ENCODE measurements around the gene PCBD1.

PCBD1 gene

DNA sequence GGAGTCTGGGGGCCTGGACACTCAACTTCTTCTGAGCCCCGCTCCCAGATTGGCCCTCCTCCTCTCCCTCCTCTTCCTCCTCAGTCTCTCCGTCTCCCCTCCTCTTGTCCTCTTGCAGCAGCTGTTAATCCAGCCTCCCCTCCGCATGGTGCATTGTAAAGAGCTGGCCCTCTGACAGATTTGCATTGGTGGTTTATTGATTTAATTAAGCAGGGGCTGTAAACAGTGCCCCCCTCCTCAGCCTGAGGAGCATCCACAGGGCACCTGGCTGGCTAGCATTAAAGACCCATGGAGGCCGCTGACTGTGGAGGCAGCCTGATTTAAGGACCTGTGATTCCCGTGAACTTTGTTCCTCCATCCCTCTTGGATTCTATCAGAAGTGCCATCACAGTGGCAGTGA lies 28.9 kb upstream of the PCBD1 start:
- DNase-seq: no peak

DNA sequence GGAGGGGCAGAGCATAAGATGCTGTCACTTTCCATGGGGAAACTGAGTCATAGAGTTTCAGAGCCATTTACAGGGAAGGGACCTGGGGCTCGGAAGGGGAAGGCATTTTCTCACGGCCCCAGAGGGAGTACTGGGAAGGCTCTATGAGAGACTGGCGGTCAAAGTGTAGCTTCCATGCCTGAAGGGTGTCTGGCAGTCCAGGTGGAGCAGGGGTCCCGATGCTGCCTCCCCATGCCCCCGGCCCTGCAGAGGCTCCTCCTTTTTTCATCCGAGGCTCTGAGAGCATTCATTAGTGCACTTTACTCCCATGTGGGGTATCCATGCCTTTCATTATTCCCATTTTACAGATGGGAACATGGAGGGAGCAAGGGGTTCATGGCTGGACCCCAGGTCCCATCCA lies 27.9 kb upstream of the PCBD1 start:
- DNase-seq: no peak

DNA sequence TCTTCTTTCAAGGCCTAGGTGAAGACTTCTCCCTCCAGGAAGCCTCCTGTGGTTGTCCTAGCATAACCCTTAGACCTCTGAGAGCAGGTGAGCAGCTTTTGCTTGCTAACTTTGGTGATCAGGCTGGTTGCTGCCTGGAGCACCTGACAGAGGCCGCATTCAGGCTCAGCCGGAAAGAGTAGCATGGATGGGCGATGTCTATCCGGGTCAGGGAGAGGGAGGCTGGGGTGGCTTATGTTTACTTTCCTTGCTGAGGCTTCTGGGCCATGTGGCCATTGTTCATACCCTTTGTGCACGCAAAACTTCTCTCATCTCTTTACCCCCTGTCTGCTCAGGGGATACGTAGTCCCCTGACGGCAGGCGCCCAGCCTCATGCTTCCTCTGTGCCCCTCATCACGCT lies 27.4 kb upstream of the PCBD1 start:
- no peak for DNase-seq

DNA sequence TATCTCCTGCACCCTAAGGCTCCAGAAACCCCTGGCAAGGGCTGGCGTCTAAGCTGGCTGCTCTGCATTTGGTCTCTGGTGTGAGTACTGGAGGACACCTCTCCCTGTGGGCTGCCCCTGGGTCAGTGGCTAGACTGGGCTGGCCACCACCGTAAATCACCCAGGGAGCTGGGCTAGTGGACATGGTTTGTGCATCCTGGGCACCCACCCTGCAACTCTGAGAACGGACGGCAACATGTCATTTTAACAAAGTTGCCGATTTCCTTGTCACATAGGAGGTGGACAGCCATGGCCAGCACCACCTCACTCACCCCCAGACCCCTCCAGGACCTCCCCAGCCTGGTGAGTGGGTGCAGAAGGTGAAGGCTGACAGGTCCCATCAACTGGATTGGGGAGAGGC lies 26.8 kb upstream of the PCBD1 start:
- DNase-seq: no peak

DNA sequence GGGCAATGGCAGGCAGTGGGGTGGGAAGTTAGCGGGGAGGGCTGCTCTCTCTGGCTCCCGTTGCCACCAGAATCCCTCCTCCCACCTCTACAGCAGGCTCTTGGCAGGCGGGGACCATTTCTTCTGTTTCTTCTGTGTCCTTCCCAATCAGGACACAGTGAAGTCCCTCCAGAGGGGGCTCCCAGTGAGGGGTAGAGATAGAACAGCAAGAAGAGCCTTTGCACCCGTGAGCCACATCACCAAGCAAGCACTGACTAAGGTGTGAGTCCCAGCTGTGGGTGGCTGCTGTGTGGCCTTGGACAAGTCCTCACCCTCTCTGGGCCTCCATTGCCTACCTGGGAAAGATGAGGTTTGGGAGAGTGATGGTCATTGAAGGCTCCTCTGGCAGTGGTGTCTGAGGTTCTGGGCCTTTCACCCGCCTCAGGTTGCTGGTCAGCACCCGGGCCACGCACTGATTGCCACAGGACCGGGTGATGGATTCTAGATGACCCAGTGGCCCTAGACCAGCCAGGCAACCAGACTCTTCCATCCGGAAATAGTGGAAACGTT lies 26.0 kb upstream of the PCBD1 start:
- no peak for DNase-seq

DNA sequence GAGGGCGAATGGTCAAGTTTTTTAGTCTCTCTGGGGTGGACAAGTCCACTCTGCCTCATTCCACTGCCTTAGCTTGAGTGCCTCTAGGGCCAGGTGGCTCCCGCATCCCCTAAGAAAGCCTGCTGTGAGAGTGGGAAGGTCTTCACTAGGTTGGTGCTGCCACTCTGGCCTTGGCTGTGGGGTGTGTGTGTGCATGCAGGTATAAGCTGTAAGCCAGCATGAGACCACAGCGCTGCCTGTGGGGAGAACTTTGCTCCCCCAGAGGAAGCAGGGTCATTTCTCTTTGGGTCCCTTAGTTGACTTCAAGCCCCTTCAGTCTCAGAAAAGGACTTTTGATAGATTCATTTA lies 25.5 kb upstream of the PCBD1 start:
- no peak for DNase-seq

DNA sequence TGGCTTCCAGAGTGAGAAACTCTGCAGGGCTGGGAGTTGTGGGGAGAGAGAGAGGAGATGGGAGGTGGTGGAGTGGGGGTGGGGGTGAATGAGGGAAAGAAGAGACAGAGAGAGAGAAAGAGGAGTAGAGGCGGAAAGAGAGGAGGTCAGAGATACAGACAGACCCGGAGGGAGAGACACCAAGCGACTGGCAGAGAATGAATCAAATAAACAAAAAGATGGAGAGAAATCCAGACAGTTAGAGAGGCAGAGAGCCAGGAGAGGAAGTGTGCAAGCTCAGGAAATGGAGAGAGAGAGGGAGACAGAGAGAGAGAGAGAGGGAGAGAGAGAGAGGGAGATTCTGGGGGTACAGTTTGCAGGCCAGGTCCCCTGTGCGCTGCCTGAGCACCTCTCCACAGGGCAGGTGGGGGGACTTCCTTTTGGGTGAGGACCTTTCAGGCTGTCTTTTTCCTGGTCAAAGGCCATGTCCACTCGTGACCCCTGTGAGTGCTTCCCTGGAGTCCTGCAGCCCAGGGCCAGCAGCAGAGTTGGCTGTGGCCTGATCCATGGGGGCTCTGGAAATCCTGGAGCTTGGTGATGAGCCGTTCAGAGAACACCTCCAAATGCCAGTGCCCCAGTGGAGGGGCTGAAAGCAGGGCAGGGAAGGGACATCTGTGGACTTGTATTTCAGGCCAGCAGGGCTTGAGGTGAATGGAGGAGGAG lies 25.0 kb upstream of the PCBD1 start:
- no peak for DNase-seq

DNA sequence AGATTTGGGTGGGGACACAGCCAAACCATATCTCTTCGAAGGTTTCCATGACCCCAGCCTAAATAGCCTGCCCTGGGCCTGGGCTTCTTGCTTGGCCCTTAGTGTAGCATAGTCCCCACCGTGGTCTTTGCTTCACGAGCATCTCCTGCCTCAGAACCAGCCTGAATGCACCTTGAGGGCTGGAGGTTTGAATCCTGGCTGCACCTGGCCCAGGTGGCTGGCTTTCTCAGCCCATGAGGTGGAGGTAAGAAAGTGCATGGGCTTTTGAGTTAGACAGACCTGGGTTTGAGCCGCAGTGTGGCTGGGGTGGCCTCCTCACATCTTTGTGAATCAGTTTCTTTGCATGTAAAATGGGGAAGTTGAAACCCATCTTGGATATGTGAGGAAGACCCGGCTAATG lies 24.2 kb upstream of the PCBD1 start:
- no peak for DNase-seq

DNA sequence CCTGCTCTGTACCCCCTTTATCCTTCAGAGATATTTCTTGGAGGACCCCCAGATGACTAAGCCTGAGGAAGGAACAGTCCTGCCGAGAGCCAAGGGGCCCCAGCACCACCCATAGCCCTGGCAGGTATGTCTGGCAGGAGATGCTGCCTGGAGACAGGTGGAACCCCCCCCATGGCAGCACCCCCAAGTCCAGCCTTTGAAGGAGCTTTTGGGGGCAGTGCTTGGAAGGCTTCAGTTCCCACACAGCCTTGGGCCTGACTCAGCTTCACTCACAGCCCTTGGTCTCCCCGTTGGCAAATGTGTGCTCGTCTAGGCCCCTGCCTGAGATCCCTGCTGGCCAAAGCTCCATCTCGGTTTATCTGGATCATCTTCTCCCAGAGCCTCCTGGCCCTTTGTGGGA lies 23.0 kb upstream of the PCBD1 start:
- DNase-seq: no peak

DNA sequence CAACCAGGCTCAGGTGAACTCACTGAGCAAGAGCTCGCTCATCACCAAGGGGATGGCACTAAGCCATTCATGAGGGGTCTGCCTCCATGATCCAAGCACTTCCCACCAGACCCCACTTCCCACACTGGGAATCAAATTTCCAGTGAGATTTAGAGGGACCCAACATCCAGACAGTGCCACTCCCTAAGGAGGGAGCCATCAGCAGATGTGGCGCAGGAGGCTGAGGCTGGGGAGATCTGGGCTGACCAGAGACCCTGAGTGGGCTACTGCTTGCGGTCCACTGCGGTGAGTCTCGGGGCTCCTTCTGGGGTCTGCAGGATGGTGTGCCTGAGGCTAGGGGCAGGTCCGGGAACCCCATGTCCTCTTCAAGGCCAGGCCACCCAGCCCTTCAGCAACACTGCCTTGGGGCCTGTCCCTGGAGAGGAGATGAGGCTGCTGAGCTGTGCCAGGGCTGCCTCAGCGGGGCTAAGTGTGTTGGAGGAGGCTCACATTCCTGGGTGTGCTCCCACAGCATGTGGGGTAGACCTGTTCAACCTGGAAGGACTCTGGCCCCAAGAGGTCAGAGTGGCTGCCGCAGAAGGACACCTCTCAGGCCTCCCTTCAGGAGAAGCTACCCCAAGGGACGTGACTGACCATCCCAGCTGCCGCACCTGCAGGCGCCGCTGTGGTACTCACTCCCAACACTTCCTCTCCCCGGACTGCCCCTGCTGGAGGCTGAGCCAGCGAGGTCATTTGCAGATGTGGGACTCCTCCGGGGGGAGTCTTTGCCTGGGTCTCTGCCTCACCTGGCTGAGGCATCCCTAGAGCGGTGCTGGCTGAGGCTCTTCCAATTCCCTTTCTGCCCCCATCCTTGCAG lies 22.3 kb upstream of the PCBD1 start:
- DNase-seq: no peak

DNA sequence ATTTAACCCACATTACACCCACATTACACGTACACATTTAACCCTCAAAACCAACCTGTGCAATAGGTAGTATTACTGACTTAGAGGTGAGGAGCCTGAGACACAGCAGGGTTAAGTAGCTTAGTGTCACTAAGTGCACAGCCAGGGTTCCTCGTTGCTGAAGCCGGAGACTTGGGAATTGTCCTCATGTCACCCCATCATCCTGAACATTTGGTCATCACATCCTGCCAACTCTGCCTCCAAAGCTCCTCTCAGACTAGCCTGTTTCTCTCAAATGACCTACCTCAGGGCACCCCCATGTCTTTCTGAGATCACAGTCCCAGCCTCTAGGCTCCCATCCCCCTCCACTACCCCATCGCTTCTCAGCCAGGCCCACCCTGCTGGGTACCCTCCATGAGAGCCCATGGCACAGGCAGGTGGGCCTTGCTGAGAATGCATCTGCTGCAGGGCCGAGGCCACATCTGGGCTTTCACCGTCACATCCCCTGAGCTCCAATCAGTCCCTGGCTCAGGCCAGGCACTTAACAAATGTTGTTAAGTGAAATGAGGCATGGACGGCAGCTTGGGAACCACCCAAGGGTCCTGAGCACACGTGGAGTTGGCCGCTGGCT lies 21.1 kb upstream of the PCBD1 start:
- no peak for DNase-seq

DNA sequence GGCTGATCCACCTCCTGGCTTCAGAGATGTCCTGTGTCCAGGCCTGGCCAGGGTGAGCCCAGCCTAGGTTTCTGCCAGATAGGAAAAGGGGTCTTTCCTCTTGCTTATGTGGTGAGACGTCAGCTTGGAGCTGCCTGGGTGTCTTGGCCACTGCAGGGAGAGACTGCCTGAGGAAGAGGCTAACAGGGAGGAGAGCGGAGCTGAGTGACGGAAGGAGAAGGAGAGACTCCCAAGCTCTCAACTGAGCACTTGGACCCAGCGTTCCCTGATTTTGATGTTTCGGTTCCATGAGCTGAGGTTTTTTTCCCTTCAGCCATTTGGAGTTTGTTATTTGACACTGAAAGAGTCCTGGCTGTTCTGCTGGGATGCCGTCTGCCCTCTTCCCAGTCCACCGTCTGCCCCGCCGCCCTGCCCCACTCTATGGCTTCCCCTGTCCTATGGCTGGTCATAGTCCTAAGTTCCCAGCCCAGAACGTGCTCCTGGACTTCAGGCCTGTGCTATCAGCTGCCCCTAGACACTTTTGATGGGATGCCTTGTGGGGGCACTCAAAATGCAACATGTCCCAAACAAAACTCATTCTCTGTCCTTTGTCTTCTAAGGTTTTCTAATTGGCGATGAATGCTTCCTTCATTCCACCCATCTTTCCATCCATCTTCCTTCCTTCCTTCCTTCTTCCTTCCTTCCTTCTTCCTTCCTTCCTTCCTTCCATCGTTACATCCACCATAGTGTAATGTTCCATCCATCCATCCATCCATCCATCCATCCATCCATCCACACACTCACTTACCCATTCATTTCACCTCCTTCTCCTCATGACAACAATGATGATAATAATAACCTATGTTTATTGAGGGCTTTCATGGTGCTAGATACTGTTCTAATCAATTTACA lies 20.3 kb upstream of the PCBD1 start:
- no peak for DNase-seq

DNA sequence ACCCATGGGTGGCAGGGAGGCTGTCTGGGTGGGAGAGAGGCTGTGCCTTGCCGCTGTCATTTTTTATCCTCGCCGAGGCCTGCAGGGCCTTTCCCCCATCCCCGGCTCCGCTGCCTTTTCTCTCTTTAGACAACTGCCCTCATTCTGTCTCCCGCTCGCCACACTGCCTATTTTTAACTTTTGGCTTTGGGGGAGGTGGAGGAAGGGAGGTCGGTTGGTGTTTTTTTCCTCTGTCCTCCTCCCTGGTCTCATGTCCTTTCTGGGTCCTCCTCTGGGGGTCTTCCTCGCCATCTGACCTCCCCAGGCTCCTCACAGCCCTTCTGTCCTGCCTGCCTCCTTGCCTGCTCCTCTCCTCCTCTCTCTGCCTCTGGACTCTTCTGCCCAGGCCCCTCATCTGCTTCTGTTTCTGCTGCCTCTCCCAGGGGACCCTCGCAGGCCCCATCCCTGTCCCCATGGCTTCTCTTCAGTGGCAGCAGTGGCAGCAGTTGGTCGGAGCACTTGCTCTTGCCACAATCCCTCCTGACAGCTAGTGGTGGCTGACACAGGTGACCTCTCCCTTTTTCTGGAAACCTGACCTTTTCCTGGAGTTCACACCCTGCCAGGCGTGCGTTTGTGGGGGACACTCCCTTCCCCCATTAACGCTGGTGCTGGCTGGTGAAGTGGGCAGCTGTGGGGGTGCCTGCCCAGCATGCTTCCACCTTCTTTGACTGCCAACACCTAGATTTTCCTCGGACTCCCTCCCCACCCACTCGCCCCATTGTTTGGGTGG lies 19.5 kb upstream of the PCBD1 start:
- DNase-seq: no peak

DNA sequence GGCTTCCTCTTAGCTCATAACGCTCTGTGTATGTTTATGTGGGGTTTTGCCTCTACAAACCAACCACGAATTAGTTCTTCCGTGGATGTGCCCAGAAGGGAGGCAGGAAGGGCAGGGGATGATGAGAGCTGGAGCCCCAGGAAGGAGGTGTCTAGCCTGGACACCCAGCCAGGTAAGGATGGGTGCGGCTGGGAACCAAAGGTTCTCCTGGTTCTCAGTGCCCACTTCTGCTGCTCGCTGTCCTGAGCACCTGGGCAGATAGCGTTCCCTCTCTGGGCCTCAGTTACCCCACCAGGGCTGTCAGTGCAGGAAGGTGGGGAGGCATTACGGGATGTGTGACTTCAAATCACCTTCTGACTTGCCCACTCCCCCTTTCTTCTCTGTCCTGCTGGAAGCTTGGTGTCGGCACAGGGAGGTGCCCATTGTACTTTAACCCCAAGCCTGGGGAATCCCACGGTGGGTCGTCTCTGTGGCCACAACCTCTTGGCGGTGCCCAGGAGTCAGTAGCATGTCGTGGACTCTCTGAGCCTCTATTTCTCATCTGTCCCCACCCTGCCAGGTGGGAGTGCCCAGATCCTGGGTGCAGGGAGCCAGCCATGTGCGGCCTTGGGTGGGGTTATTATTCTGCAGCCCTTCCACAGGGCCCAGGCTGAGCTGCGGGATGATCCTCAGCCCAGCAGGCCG lies 18.7 kb upstream of the PCBD1 start:
- DNase-seq: no peak

DNA sequence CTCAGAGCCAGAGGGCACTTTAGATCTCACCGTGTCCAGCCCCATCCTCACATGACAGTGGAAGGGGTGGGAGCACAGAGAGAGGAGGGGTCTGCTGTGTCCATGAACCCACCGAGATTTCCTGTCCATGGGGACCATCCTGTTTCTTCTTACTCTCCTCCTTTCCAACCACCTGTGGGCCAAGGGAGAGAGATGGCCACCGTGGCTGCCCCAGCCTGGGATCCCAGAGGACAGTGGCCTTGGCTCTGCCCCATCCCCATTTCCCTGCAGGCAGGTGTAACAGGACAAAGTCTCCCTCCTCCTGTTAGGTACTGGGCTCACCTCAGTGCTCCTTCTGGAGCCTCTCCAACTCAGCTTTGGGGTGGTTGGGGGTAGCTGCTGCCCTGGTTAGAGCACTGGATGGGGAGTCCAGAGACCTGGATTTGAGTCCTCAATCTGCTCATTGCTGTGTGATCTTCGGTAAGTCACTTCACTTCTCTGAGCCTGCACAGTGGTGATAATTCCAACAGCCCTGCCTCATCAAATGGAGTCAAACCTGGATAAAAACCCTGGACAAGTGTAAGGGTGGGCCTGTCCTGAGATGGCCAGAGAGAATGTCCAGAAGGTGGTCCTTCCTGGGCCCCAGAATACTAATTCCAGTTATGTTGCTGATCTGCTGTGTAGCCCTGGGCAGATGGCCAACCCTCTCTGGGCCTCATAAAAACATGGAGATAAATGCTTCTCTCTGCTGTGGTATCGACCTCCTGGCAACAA lies 17.8 kb upstream of the PCBD1 start:
- DNase-seq: no peak

DNA sequence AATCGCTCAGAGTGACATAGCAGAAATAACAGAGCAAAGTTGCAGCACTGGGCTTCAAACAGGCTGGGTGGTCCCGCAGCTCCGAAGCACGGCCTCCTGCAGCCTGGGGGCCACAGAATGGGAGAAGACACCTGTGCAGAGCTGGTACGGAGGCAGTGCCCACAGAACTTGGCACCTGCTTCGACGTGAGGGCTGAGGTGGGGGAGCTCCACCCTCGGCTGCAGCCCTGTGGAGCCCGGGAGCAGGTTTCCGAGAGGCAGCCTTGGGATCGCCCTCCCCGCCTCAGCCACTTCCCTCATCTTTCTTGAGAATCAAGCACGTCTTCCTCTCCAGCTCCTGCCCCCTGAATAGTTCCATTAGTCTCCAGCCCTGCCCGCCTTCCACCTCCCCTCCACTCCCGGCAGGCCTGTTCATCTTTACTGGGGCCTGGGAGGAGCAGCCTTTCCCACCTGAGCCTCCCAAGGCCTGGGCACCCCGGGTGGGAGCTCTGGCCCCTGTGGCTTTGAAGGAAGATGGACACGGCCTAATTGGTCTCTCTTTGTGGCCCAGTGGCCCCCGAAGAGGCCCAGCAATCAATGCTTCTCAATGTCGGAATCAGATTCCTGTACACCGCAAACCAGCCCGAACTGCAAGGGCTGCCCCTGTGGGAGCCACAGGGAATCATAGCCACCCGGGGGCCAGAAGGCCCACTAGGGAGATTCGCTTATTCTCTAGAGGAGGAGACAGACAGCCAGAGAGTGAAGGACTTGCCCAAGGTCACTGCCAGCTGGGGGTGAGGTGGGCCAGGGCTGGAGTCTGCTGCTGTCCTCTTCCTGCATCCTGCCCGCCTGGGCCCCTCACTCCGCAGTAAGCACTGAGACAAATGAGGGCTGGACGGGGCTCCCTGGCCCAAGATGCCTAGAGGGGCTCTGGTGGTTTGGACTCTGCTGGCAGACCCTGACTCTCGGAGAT lies 17.0 kb upstream of the PCBD1 start:
- DNase-seq: no peak

DNA sequence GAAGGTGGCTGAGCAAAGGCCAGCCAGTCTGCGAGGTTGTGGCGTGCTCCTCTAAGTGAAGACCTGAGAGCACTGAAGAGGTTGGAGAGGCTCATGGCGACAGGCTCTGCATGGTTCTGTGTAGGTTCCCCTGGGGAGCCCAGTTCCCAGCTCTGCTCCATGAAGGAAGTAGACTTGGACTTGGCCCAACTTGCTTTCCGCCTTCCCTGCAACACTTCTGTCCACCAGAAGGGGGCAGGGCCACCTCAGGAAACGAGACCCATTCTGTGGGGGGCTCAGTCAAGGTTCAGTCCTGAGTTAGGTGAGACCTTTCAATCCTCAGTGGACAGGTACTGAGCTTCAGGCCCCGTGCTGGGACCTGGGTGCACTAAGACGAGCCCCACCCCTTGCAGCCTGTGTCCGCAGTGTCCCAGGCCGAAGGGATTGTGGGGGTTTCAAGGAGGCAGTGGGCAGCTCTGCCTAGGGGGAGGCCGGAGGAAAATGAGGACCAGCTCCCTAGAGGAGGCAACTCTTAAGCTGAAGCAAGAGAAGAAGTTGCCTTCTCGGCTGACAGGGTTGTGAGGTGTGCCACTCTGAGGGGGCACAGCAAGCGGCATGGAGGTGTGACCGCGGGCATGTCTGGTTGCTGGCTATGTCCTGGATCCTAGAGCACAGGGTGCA lies 15.0 kb upstream of the PCBD1 start:
- DNase-seq: peak; percentile 16

DNA sequence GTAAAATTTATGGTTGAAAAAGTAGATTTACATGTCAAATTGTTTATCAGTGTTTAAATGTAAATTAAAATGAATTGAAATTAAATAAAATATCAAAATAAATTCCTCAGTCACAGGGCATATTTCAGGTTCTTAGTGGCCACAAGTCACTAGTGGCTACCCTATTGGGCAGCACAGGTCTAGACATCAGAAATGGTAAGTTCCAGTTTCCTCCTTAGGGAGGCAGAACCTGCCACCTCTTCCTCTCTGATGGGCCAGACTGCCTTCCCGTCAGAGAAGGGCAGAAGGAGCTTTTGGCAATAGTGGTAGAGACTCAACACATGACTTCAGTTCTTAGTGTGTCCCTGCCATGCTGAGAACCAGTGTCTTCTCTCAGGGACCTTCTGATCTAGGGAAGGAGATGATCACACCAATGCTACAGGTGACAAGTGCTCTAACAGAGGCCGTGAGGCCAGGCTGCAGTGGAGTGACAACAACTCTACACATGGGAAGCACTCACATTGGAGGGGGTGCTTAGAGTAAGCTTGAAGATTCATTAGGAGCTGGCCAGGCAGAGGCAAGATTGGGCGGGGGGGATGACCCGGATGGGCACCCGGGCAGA lies 14.4 kb upstream of the PCBD1 start:
- no peak for DNase-seq

Measured in activated CD4-positive, alpha-beta T cell treated with anti-CD3 and anti-CD28 coated beads, Interleukin-2, amount 50 U/mL, for 1 hour (primary cell).